K562 (cell line): ENCODE data around the gene C11orf65. TPM values are rescaled to one million over a fixed set of nuclear protein-coding genes. Genes with fewer than 3 reads are reported as not detected.
A peak's percentile ranks its signal among the peaks of the same experiment; 100 is the strongest.

Experiments
- CHCHD3 ChIP-seq: fragments of 250-450 bp; sonication (Bioruptor Pico); IDR thresholded peaks from 2 replicates; pipeline ENCODE4 v2.1.2; 2022; ENCODE audit warnings: mild to moderate bottlenecking
- CHD1 ChIP-seq: fragments of 200-600 bp; sonication (generic); IDR thresholded peaks from one replicate; pipeline ENCODE4 v1.6.1; 2012; ENCODE audit warnings: mild to moderate bottlenecking, moderate library complexity, low read length, inconsistent platforms
- EP400 ChIP-seq: fragments of 450-650 bp; IDR thresholded peaks from 2 replicates; pipeline ENCODE4 v1.6.1; 2017; ENCODE audit warnings: antibody characterized with exemption, mild to moderate bottlenecking, moderate library complexity
- KLF1 ChIP-seq: fragments of 450-650 bp; IDR thresholded peaks from 2 replicates; pipeline ENCODE4 v1.6.1; 2016; ENCODE audit warnings: missing genetic modification characterization, missing compliant biosample characterization
- MCM3 ChIP-seq: fragments of 450-650 bp; IDR thresholded peaks from 2 replicates; pipeline ENCODE4 v1.6.1; 2016
- NCOR1 ChIP-seq: fragments of 450-650 bp; IDR thresholded peaks from 2 replicates; pipeline ENCODE4 v1.6.1; 2016; ENCODE audit warnings: mild to moderate bottlenecking, moderate library complexity
- RBM25 ChIP-seq: fragments of 200-400 bp; formaldehyde crosslinking; IDR thresholded peaks from 2 replicates; pipeline ENCODE4 v1.6.1; 2018; ENCODE audit warnings: low read length, low read depth, moderate library complexity; ENCODE audit not compliant: severe bottlenecking
- TFE3 ChIP-seq: fragments of 450-650 bp; formaldehyde crosslinking; IDR thresholded peaks from 2 replicates; pipeline ENCODE4 v1.4.0; 2020; ENCODE audit warnings: mild to moderate bottlenecking, mixed read lengths
- TRIM24 ChIP-seq, 2 experiments: fragments of 450-650 bp; IDR thresholded peaks; 2 replicates each; pipeline ENCODE4 v1.6.1; 2016
- TSHZ1 ChIP-seq: fragments of 250-450 bp; sonication (Bioruptor Pico); IDR thresholded peaks from 2 replicates; pipeline ENCODE4 v1.4.0; 2020; ENCODE audit warnings: mild to moderate bottlenecking, moderate library complexity
- ZBTB26 ChIP-seq: fragments of 450-650 bp; formaldehyde crosslinking; IDR thresholded peaks from 2 replicates; pipeline ENCODE4 v1.4.0; 2022; ENCODE audit warnings: missing genetic modification characterization
- ZNF124 ChIP-seq: sonication (generic); formaldehyde crosslinking; IDR thresholded peaks from 2 replicates; pipeline ENCODE4 v1.8.1; 2022; ENCODE audit warnings: missing genetic modification reagents
- ZNF274 ChIP-seq: IDR thresholded peaks from 2 replicates; pipeline ENCODE4 v1.6.1; 2011; ENCODE audit warnings: low read depth, mild to moderate bottlenecking, low read length, moderate library complexity, borderline replicate concordance
- ZNF311 ChIP-seq: fragments of 250-450 bp; sonication (Bioruptor Pico); IDR thresholded peaks from 2 replicates; pipeline ENCODE4 v1.4.0; 2020; ENCODE audit warnings: mild to moderate bottlenecking, moderate library complexity
- ZNF354B ChIP-seq: fragments of 250-450 bp; sonication (Bioruptor Pico); IDR thresholded peaks from 2 replicates; pipeline ENCODE4 v1.4.0; 2020
- ZNF507 ChIP-seq: conservative IDR thresholded peaks from 2 replicates; pipeline ENCODE4 v1.6.1; 2017; ENCODE audit warnings: missing genetic modification characterization, missing compliant biosample characterization
- ZNF75A ChIP-seq: fragments of 450-650 bp; formaldehyde crosslinking; IDR thresholded peaks from 2 replicates; pipeline ENCODE4 v1.4.0; 2020; ENCODE audit warnings: mild to moderate bottlenecking
- polyA plus RNA-seq, 8 experiments: library from polyadenylated mRNA; depleted of rRNA in 4 of 8; stranded (reverse) in 5 of 8; unstranded in 3 of 8; fragments of >200 nt; fragmentation: Nextera tagmentation in 2 of 8; fragmentation: Illumina TruSeq in 1 of 8; extraction: Ambion mirVana in 2 of 8; extraction: Trizol in 1 of 8; gene quantifications; 2 replicates each; pipeline versions ENCODE4 v1.2.1 to v1.2.3, GENCODE V29; 2011 to 2014; ENCODE audit warnings: inconsistent platforms in 1 of 8, missing spikeins in 1 of 8
- total RNA-seq, 7 experiments: library from RNA; depleted of rRNA in 6 of 7; stranded (reverse); fragments of >200 nt in 6 of 7; fragmentation: Illumina TruSeq in 2 of 7; extraction: Trizol in 2 of 7; gene quantifications; 2 replicates each; pipeline versions ENCODE4 v1.2.1 to v1.2.3, GENCODE V29; 2011 to 2021; ENCODE audit warnings: low replicate concordance in 1 of 7
- TF ChIP-seq, protein P1 (sequence below): fragments of 450-650 bp; IDR thresholded peaks from 2 replicates; pipeline ENCODE4 v1.6.1; 2018; ENCODE audit warnings: mild to moderate bottlenecking, low read depth; ENCODE audit not compliant: partially characterized antibody

The C11orf65 gene
- total and polyA plus RNA-seq, 9 of the 15 experiments (the other 6 are each of a cell fraction or from before 2014, with no cell fraction given) = 1.0 to 2.1 (median 1.2) TPM

GRCh38 chr11:108453207-108453835 lies 14.0 kb downstream of the C11orf65 start (continued):
- TF ChIP-seq, protein P1, sequence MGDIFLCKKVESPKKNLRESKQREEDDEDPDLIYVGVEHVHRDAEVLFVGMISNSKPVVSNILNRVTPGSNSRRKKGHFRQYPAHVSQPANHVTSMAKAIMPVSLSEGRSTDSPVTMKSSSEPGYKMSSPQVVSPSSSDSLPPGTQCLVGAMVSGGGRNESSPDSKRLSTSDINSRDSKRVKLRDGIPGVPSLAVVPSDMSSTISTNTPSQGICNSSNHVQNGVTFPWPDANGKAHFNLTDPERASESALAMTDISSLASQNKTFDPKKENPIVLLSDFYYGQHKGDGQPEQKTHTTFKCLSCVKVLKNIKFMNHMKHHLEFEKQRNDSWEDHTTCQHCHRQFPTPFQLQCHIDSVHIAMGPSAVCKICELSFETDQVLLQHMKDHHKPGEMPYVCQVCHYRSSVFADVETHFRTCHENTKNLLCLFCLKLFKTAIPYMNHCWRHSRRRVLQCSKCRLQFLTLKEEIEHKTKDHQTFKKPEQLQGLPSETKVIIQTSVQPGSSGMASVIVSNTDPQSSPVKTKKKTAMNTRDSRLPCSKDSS = peak; percentile 31
- no peak for TF ChIP-seq ZNF274
- TF ChIP-seq CHCHD3 (CRISPR knock-in tag) = no peak
- TF ChIP-seq KLF1 (tag) = no peak
- TF ChIP-seq ZNF75A = no peak
- no peak for TF ChIP-seq ZBTB26 (CRISPR knock-in tag)
- no peak for TF ChIP-seq EP400
- TF ChIP-seq MCM3 = no peak
- TF ChIP-seq ZNF354B (CRISPR knock-in tag) = peak; percentile 94
- TF ChIP-seq TFE3 = no peak
- no peak for TF ChIP-seq NCOR1
- TF ChIP-seq TSHZ1 (CRISPR knock-in tag) = no peak
- 0 out of 4 replicates have a peak, but pooled peaks of 1 of the 2 experiments have one; percentile 23 for TF ChIP-seq TRIM24 (IDR thresholded peaks at IDR 0.05)
- no peak for TF ChIP-seq CHD1
- peak; percentile 100 for TF ChIP-seq ZNF507 (tag)
- TF ChIP-seq RBM25 = peak; percentile 87
- no peak for TF ChIP-seq ZNF124 (CRISPR knock-in tag)
- TF ChIP-seq ZNF311 (CRISPR knock-in tag) = no peak
